NCI-H1105 (cell line): ENCODE measurements around the gene FAM3A.

Experiments
- DNase-seq: peaks from one replicate; lab custom pipeline; 2025; lab: John Stamatoyannopoulos, UW

Gene FAM3A

GRCh38 chrX:154458954-154459778, 56.9 kb downstream of the FAM3A start:
- DNase-seq = peak; percentile 63

GRCh38 chrX:154458116-154458953, 57.7 kb downstream of the FAM3A start, which contains the start of gene PLXNA3:
PLXNA3 (plus strand) TSS chrX:154458281; CDS start chrX:154460184, 1,903 bp downstream.
- peak; percentile 64 for DNase-seq

GRCh38 chrX:154457491-154458115, 58.4 kb downstream of the FAM3A start:
- peak; percentile 83 for DNase-seq
